Liver (tissue), 9 donors: Measurements from ENCODE around the gene PHF10. TPM values are rescaled to one million over a fixed set of nuclear protein-coding genes. Genes with fewer than 3 reads are reported as not detected.

Experiments used
- DNase-seq: peaks from one replicate; pipeline ENCODE4 v3.0.0-alpha.2; 2017; ENCODE audit warnings: low spot score
- H3K27ac ChIP-seq, 2 donors: one replicate each; pipeline ENCODE4 v1.7.0; 2013; ENCODE audit warnings: inconsistent platforms in 2 of 2, low read length in 2 of 2, control low read depth in 1 of 2, low read depth in 1 of 2, mild to moderate bottlenecking in 1 of 2
- H3K27me3 ChIP-seq, 4 donors: one replicate each; pipeline versions ENCODE4 v1.6.1 to v1.7.0; 2013; ENCODE audit warnings: low read length in 3 of 4, inconsistent platforms in 1 of 4, mild to moderate bottlenecking in 1 of 4, moderate library complexity in 1 of 4; ENCODE audit not compliant: control insufficient read depth in 4 of 4, insufficient read depth in 4 of 4
- H3K36me3 ChIP-seq, 4 donors: one replicate each; pipeline versions ENCODE4 v1.6.1 to v1.7.0; 2013; ENCODE audit warnings: low read length in 3 of 4, mild to moderate bottlenecking in 3 of 4, low read depth in 1 of 4, moderate library complexity in 1 of 4; ENCODE audit not compliant: control insufficient read depth in 4 of 4, insufficient read depth in 3 of 4
- H3K4me1 ChIP-seq, 4 donors: one replicate each; pipeline versions ENCODE4 v1.6.1 to v1.7.0; 2013; ENCODE audit warnings: low read length in 3 of 4, mild to moderate bottlenecking in 3 of 4, moderate library complexity in 1 of 4; ENCODE audit not compliant: control insufficient read depth in 4 of 4, insufficient read depth in 4 of 4
- H3K4me3 ChIP-seq, 3 donors: one replicate each; pipeline versions ENCODE4 v1.6.1 to v1.7.0; 2013; ENCODE audit warnings: low read length in 3 of 3, control low read depth in 1 of 3, low read depth in 1 of 3, mild to moderate bottlenecking in 1 of 3
- H3K9ac ChIP-seq, 2 donors: one replicate each; pipeline ENCODE4 v1.7.0; 2013; ENCODE audit warnings: low read length in 2 of 2, mild to moderate bottlenecking in 2 of 2, moderate library complexity in 2 of 2, control low read depth in 1 of 2, low read depth in 1 of 2
- H3K9me3 ChIP-seq, 4 donors: one replicate each; pipeline versions ENCODE4 v1.6.1 to v1.7.0; 2013; ENCODE audit warnings: low read length in 3 of 4; ENCODE audit not compliant: control insufficient read depth in 4 of 4
- ATF3 ChIP-seq: IDR thresholded peaks from 2 replicates; pipeline ENCODE4 v1.6.1; 2016; ENCODE audit warnings: antibody characterized with exemption
- CTCF ChIP-seq: fragments of 150-350 bp; IDR thresholded peaks from 2 replicates; pipeline ENCODE4 v1.5.1; 2017; ENCODE audit warnings: improper control_type of control experiment, low read depth, low read length; ENCODE audit not compliant: missing input control
- EGR1 ChIP-seq, 2 donors: IDR thresholded peaks; 2 replicates each; pipeline ENCODE4 v1.6.1; 2016 to 2018; ENCODE audit warnings: antibody characterized with exemption in 2 of 2, low read depth in 2 of 2
- FOXA1 ChIP-seq: IDR thresholded peaks from 2 replicates; pipeline ENCODE4 v1.6.1; 2016; ENCODE audit warnings: antibody characterized with exemption
- FOXA2 ChIP-seq: IDR thresholded peaks from 2 replicates; pipeline ENCODE4 v1.6.1; 2016; ENCODE audit warnings: antibody characterized with exemption
- GABPA ChIP-seq, 2 donors: IDR thresholded peaks in 1 of 2; conservative IDR thresholded peaks in 1 of 2; 2 replicates each; pipeline ENCODE4 v1.6.1; 2016; ENCODE audit warnings: antibody characterized with exemption in 2 of 2, mild to moderate bottlenecking in 1 of 2, moderate library complexity in 1 of 2
- HNF4A ChIP-seq, 2 donors: conservative IDR thresholded peaks; 2 replicates each; pipeline ENCODE4 v1.6.1; 2016; ENCODE audit warnings: antibody characterized with exemption in 2 of 2, mild to moderate bottlenecking in 2 of 2
- HNF4G ChIP-seq: IDR thresholded peaks from 2 replicates; pipeline ENCODE4 v1.6.1; 2016; ENCODE audit warnings: antibody characterized with exemption
- JUND ChIP-seq, 2 donors: IDR thresholded peaks; 2 replicates each; pipeline ENCODE4 v1.6.1; 2016; ENCODE audit warnings: antibody characterized with exemption in 2 of 2
- MAX ChIP-seq: IDR thresholded peaks from 2 replicates; pipeline ENCODE4 v1.6.1; 2016; ENCODE audit warnings: antibody characterized with exemption
- RAD21 ChIP-seq, 2 donors: IDR thresholded peaks; 2 replicates each; pipeline ENCODE4 v1.6.1; 2016; ENCODE audit warnings: antibody characterized with exemption in 2 of 2, mild to moderate bottlenecking in 2 of 2
- SP1 ChIP-seq: IDR thresholded peaks from 2 replicates; pipeline ENCODE4 v1.6.1; 2018; ENCODE audit warnings: antibody characterized with exemption, mild to moderate bottlenecking
- ZBTB33 ChIP-seq: IDR thresholded peaks from 2 replicates; pipeline ENCODE4 v1.6.1; 2016; ENCODE audit warnings: antibody characterized with exemption
- WGBS: extraction: QIAGEN DNeasy Blood & Tissue Kit; methylation state at CpG from one replicate; pipeline ENCODE4 v1.1.7; 2013; 5-methylcytosine and 5-hydroxymethylcytosine counted together
- polyA plus RNA-seq, 2 donors: library from polyadenylated mRNA; stranded (reverse) in 1 of 2; unstranded in 1 of 2; fragments of 200-250 nt in 1 of 2; fragments of >200 nt in 1 of 2; fragmentation: Nextera tagmentation in 1 of 2; extraction: Ambion mirVana in 1 of 2; gene quantifications; one replicate each; pipeline versions ENCODE4 v1.2.1 to v1.2.3, GENCODE V29; 2013 to 2015
- total RNA-seq, 2 donors: library from RNA; depleted of rRNA; stranded (reverse); fragments of >200 nt; gene quantifications; one replicate each; pipeline ENCODE4 v1.2.3, GENCODE V29; 2014
- donor health status: healthy.
- donor health status: healthy.
- donor health status: healthy.
- donor health status: healthy.
- donor health status: healthy.

The PHF10 gene
- total and polyA plus RNA-seq, 4 donors, result 10.2 to 25.7 (median 18.6) TPM

- no peak overlapping the region for H3K9ac ChIP-seq
- no peaks in the 10 kb centered on the region for H3K27me3 ChIP-seq
- WGBS, result 96% methylated on average over 14 of the region's 14 CpGs
- no peaks in the 10 kb centered on the region for H3K9me3 ChIP-seq
- H3K36me3 ChIP-seq, result peaks cover 2 to 62% (median 20%) of the 10 kb centered on the region in 4 donors
- DNase-seq, result no peak
- TF ChIP-seq MAX (no peak), RAD21 (IDR thresholded peaks at IDR 0.05) (no peak), SP1 (no peak), GABPA (IDR thresholded peaks at IDR 0.05 in 1 of 2, conservative IDR thresholded peaks at IDR 0.05 in 1 of 2) (no peak), FOXA1 (no peak), FOXA2 (no peak), EGR1 (IDR thresholded peaks at IDR 0.05; ENCODE audit: low read depth in 2 of 2) (no peak), ATF3 (no peak), HNF4G (no peak), JUND (IDR thresholded peaks at IDR 0.05) (no peak), CTCF (no peak), ZBTB33 (no peak)
- H3K4me1 ChIP-seq, result no peaks in the 10 kb centered on the region
- H3K27ac ChIP-seq, result no peak overlapping the region
- H3K4me3 ChIP-seq, result no peak overlapping the region
Observed at GRCh38 chr6:169664227-169664626, 60.1 kb downstream of the PHF10 start.

GRCh38 chr6:169663468-169663867 is 60.8 kb downstream of the PHF10 start:
- no peak for DNase-seq
- Histone ChIP-seq H3K9ac (no peak overlapping the region), H3K9me3 (no peaks in the 10 kb centered on the region), H3K36me3 (peaks cover 2 to 64% (median 18%) of the 10 kb centered on the region in 4 donors), H3K27ac (no peak overlapping the region), H3K27me3 (no peaks in the 10 kb centered on the region), H3K4me3 (no peak overlapping the region), H3K4me1 (no peaks in the 10 kb centered on the region)
- no peak for TF ChIP-seq MAX
- TF ChIP-seq HNF4G, result no peak
- no peak for TF ChIP-seq HNF4A (conservative IDR thresholded peaks at IDR 0.05)
- no peak for TF ChIP-seq CTCF
- TF ChIP-seq RAD21 (IDR thresholded peaks at IDR 0.05), result no peak
- TF ChIP-seq ZBTB33, result no peak
- TF ChIP-seq FOXA1, result no peak
- WGBS, result 97% methylated on average over 8 of the region's 8 CpGs
